Left colon (tissue), 2 donors: Measurements from ENCODE around the gene ELMOD3. TPM values are rescaled to one million over a fixed set of nuclear protein-coding genes. Genes with fewer than 3 reads are reported as not detected.
A peak's percentile ranks its signal among the peaks of the same experiment; 100 is the strongest.
"Not testable (repeated sequence)": the region's sequence is repeated elsewhere in the genome, so short reads cannot be mapped to it uniquely, and the experiment has no call there.

Experiments
- ATAC-seq: fragments of 200-7000 bp; cut with Tn5 transposase; one replicate; pipeline ENCODE4 v1.9.1; 2020; ENCODE audit warnings: mild to moderate bottlenecking, moderate library complexity
- DNase-seq, 2 donors: peaks; one replicate each; pipeline ENCODE4 v3.0.0-alpha.2; 2020
- intact Hi-C, 2 donors: fragments of 100-400 bp; cut with DNase I in 1 of 2; cut with micrococcal nuclease in 1 of 2; formaldehyde crosslinking; loops; one replicate each; pipeline versions ENCODE4 v1.11.2 to v1.14.0; 2022; cut with DNase I, micrococcal nuclease
- total RNA-seq, 2 donors: library from RNA; stranded (reverse); fragmentation: NEBNext Ultra II Directional; extraction: Animal tissue kit (Norgen Biotek cat#: 25700); gene quantifications; one replicate each; pipeline ENCODE4 v1.2.1, GENCODE V29; 2021
- donor health status: DM: no; HTN: no; CAD: no.
- donor health status: DM: yes; HTN: yes; CAD: no.

The ELMOD3 gene
- total RNA-seq, 2 donors from 2014 or later: 18.3 to 19.6 TPM

- DNase-seq (no peak), ATAC-seq (no peak)
- intact Hi-C loops: no loop called here
These were observed 41.4 kb downstream of the ELMOD3 start for GRCh38 chr2:85395912-85396475.

- DNase-seq: no peak
- ATAC-seq: no peak
- intact Hi-C loops: no loop called here
These were observed 42.2 kb downstream of the ELMOD3 start for GRCh38 chr2:85396531-85397470.

GRCh38 chr2:85397925-85398331 lies 43.4 kb downstream of the ELMOD3 start:
- DNase-seq: no peak
- intact Hi-C loops: no loop called here
- ATAC-seq: no peak

DNA sequence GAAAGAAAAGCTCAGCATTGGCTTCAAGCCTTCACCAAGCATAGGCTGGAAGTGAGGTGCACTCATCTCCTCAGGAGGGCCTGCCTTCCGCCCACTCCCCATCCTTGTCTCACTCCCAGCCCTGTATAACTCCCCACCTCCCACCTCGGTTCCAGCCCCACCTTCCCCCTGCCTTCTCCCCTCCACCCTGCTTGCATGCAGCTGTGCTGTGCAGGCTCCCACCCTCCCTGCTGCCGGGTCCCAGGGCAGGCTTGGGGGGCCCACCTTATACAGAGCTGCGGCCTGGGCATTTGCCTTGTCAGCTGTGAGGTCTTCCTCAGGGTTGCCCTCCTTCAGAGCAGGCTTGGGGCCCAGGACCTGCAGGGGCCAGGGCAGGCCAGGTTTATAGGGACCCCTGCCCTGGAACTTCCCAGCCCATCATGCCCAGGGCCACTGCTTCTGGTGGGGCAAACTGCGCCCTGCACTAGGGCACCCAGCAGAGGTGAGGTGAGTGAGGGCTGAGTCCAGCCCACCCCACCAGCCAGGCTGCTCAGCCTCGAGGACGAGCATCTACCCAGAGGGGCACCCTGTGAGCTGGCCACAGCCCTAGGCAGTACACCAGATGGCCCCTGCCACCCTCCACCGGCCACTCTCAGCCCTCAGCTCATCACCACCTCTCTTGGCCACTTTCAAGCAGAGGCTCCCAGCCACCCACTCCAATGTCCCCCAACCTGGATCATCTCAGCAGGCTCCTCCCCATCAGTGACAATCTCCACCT lies 44.0 kb downstream of the ELMOD3 start:
- no peak for ATAC-seq
- no peak for DNase-seq
- intact Hi-C loops: no loop called here

DNA sequence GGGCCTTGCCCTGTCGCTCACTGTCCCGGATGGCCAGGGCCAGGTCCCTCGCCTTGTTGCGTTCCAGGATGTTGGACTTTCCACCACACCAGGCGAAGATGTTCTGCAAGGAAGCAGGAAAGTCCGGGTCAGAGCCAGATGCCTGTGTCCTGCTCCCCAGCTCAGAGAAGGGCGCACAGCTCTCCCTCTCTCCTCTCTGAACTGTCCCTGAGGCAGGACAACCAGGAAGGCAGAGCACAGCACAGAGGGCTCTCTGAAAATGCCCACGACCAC lies 44.5 kb downstream of the ELMOD3 start:
- no peak for ATAC-seq
- intact Hi-C loops: no loop called here
- no peak for DNase-seq

GRCh38 chr2:85400023-85400422 lies 45.5 kb downstream of the ELMOD3 start:
- intact Hi-C loops: no loop called here
- no peak for DNase-seq
- ATAC-seq: no peak

- DNase-seq (no peak), ATAC-seq (no peak)
- intact Hi-C loops: no loop called here
These were observed 46.2 kb downstream of the ELMOD3 start for GRCh38 chr2:85400541-85401463.

- intact Hi-C loops: no loop called here
- DNase-seq: no peak
- ATAC-seq: no peak
These were observed 46.9 kb downstream of the ELMOD3 start for GRCh38 chr2:85401464-85401805.

GRCh38 chr2:85401844-85402243 lies 47.3 kb downstream of the ELMOD3 start:
- DNase-seq (no peak), ATAC-seq (no peak)
- intact Hi-C loops: no loop called here

DNA sequence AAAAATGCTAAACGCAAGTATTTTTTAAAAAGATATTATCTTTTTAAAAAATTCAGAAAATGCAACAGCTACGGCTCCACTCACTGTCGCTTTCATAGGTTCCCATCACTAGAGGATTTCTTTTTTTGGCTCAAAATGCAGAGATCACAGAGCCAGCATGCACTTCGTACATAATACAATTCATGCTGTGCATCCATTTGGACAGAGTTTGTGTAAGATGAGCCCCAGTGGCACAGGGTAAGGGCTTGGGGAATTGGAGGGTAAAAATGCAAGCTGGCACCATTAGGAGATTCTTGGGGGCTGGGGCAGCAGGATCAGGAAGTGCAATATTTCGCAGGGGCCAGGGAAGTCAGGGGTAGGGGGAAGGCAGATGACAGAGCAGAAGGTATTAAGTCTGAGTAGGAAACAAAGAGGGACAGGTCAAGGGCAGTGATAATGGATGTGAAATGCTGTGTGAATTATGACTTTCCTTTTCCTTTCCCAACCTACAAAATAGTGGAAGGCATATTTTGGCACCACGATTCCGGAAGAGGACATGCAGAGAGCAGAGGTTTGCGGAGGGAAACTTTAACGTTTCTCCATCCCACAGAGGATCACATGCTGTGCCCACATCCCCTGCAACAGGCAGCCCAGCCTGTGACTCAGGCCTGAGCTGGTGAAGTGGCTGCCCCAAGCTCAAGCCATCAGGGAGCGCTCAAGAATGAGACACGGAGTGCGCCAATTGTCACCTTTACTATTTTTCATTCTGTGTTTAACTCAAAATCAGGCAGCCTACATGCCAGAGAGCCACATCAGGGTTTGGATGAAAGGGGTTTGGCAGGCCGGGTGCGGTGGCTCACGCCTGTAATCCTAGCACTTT lies 50.9 kb downstream of the ELMOD3 start:
- DNase-seq: peak in 1 of 2 donors; percentile 45
- ATAC-seq: no peak
- intact Hi-C loops: no loop called here

GRCh38 chr2:85409845-85410583 lies 55.4 kb downstream of the ELMOD3 start, which contains the start of gene CAPG:
Gene CAPG (minus strand): TSS chr2:85410366. CDS start chr2:85402145, 8,221 bp downstream.
- intact Hi-C loops: no loop called here
- DNase-seq: peak; percentile 94 to 96
- ATAC-seq: peak; percentile 85

DNA sequence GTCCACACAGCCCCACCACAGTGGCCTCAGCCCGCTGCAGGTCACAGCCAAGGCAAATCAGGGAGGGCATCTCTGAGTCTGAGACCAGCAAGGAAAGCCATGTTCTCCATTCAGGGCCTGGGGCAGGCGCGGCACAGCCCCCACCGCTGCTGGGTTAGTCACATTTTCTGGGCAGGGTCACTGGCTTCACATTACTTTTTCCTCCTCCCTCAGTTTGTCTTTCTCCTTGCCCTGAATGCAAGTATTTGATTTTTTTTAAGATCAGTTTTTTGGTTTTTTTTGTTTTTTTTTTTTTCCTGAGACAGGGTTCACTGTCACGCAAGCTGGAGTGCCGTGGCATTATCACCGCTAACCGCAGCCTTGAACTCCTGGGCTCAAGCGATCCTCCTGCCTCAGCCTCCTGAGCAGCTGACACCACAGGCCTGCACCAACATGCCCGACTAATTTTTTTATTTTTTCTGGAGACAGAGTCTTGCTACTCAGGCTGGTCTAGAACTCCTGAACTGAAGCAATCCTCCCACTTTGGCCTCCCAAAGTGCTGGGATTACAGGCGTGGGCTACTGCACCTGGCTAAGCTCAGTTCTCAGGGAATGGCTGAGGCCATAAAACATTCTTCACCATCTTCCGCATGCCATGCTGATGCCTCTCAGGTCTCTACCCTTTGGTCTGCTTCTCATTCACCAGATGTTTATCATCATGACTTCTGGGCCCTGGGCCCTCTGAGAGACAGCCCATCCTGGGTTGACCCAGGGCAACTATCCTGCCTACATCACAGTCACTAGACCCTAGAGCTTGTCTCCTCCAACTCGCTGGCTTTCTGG lies 56.2 kb downstream of the ELMOD3 start:
- ATAC-seq: peak; percentile 52
- intact Hi-C loops: no loop called here
- no peak for DNase-seq

GRCh38 chr2:85411405-85411748 lies 56.8 kb downstream of the ELMOD3 start:
- DNase-seq (no peak), ATAC-seq (no peak)
- intact Hi-C loops: no loop called here

DNA sequence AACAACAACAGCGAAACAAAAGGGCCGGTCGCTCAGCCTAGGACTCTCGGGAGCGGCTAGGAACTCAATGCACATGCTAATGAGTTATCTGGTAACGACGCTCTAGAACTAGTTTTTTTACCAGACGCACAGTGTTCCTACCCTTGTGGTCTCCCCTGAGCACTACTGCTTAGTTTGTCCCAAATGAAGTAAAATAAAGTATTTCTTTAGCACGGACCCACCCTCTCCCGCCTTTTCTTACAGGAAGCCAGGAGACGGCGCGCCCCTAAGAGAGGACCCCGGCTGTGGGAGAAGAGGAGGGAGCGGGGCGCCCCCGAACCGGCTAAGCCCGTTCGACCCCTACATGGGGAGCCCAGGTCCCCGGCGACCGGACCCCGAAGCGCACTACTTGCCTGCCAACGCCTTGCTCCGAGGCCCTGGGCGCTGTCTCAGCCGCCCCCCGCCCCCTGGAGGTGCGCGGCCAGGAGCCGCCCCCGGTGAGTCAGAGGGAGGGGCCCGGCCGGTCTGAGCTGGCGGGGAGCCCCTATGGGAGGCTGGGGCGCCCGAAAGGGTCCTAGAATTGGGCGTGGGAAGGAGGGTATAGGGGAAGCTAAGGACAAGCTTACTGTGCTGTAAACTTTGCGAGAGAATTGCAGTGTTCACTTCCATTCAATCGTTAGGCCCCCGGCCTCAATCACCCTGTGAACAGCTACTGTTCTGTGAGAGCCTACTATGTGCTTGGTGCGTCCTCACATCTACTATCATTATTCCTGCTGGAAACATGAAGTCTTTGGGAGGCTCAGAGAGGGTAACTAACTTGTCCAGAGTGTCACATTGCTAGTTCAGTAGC lies 59.2 kb downstream of the ELMOD3 start:
- ATAC-seq (peak; percentile 42), DNase-seq (peak; percentile 72 to 75)
- intact Hi-C loops: no loop called here

GRCh38 chr2:85414421-85414759 lies 59.8 kb downstream of the ELMOD3 start:
- DNase-seq, intact Hi-C loops, ATAC-seq: not testable (repeated sequence)
